ENCODE results near the gene GABBR2.

Gene GABBR2

DNA sequence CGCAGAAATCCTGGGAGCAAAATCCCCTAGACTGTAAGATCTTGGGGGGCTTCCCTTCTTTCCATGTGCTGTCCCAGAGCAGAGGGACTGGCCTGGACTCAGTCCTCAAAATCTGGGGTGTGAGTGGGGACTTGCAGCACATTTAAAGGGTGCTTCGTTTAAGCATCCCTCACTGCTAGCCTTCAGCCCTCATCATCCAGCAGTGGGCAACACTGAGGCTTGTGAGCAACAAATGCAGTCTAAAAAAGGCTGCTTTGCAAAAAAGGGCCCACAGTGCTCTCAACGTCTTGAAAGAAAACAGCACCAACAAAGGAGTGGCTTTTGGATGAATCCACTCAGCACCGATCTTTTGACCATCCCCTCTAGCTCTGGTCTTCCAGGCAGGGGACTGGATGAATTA, 325.0 kb downstream of the GABBR2 start:
- no peak for DNase-seq

DNA sequence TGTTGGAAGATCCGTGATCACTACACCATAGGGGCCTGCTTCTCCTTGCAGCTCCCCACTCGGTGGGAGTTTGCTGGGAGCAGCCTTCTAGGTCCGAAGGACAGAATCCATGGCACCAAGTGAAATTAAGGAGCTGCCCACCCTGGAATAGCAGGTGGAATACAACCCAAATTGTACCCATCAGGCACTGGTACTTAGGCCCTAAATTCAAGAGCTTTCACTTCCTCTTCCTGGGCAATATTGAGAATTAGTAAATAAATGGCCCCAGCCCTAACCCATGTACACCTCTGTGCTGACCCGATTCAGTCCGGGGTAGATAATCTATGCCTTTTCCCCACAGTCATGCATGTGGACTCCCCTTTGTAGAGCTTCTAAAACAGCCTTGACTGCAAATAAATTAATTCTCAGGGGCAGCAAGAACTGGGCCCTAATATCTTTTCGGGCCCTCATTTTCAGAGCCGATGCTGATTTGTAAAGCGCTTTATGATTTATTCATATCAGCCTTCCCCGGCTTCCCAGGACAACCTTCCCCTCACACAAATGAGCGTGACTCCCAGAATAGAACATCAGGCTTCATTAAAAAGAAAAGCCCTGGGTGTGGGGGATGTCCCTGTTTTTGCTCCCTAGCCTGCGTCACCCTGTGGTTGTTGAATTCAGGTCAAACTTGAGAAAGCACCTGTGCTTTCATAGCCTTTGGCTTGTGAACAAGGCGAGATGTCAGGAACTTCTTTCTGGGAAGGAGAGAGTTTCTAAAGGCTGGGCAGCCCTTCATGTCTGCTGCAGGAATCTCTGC, 327.2 kb downstream of the GABBR2 start:
- DNase-seq: no peak

DNA sequence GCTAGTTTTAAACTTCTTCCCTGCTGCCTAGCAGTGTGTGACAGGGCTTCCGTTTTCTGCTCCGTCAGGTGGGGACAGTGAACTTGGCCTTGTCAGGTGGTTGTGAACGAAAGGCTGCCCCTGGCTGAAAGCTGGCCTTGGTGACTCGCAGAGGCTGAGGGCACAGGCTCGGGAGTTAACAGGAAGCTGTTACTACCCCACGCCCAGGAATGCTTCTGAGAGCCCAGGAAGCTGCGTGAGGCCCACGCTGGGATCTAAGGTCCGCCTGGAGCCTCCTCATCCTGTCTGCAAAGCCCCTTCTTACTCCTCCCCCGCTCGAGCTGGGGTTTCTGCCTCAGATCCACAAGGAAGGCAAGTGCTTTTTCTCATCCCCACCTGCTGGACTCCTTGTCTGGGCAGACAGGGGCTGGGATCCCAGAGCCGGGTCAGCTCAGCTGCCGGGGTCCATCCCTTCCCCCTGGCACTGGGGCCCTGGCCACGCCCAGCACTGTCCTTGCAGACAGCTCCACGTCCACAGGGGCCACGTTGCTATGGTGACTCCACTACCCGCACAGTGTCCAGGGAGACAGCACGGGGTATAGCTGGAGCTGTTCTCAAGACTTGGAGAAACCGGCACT, 328.6 kb downstream of the GABBR2 start:
- no peak for DNase-seq

- DNase-seq: no peak
These were observed 329.2 kb downstream of the GABBR2 start for GRCh38 chr9:98379572-98379971.

GRCh38 chr9:98378794-98379193, 329.9 kb downstream of the GABBR2 start:
- no peak for DNase-seq

DNA sequence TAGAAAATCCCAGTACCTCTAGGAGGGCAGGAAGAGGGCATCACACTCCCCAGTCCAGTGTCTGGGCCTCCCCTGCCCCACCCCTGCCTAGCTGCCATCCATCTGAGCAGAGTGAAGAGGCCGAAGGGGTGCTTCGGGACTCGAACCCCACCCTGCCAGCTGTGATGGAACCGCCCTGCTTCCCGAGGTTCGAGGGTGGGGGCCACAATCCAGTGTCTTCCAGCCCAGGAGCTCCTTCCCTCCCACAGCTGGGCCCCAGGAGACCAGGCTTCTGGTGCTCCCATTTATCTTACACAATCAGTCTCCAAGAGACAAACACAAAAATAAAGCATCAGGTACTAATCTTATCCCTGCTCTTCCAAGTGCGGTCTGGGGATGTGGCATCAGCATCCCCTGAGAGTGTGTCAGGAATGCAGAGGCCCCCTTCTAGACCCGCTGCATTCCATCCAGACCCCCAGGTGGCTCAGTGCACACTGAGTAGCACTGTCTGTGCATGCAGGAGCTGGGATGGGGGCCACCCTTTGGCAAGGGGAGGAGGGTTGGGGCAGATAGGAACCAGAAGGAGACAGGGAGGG, 330.4 kb downstream of the GABBR2 start:
- DNase-seq: no peak

DNA sequence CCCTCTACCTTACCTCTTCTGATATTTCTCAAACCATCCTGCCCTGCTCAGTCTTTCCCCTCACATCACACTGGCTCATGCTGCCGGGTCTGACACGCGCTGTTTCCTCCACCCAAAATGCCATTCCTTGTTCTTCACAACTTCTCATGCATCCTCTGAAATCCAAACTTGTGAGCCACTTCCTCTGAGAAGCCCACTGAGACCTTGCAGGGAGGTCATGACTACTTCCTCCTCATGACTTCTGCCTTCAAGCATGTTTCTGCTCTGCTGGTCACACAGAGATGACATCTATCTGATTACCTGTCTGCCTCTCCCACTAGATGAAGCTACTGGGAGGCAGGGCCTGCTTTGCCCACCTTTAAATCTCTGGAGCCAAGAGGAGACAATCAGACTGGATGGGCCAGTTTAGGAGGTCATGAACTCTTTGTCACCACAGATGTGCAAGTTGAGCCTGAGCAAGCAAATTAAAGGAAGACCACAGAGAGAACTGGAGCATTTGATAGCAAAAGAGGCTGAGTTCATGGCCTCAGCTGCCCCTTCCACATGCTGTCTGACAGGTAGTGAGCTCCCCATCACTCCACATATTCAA, 333.5 kb downstream of the GABBR2 start:
- DNase-seq: no peak

- DNase-seq: no peak
These were observed 334.2 kb downstream of the GABBR2 start for GRCh38 chr9:98374385-98375051.

DNA sequence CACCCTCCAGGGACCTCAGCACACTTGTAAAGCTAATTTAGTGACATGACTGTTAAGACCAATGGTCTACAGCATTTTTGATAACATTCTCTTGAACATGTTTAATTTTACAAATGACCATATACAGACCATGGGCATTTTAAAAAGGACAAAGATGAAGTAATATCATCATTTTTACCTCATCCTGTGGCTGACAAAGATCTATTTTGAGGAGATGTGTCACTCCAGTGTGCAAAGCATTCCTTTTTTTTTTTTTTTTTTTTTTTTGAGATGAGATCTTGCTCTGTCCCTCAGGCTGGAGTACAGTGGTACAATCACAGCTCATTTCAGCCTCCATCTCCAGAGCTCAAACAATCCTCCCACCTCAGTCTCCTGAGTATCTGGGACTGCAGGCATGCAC, 335.1 kb downstream of the GABBR2 start:
- DNase-seq: no peak

- no peak for DNase-seq
These were observed 336.5 kb downstream of the GABBR2 start for GRCh38 chr9:98372077-98372836.

DNA sequence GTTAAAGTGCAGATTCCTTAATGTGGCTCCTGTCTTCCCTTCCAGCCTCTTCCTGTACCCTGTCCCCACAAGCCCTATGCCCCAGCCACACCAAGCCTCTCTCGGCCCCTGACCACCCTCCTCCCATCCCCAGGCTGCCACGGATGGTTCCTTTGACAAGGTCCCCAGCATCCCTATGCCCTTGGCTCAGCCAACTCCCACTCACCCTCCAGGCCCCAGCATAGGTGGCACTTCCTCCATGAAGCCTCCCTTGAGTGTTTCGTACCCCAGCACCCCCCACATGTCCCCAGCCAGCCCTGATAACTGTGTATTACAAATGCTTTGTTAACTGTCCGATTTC, 337.8 kb downstream of the GABBR2 start:
- no peak for DNase-seq

DNA sequence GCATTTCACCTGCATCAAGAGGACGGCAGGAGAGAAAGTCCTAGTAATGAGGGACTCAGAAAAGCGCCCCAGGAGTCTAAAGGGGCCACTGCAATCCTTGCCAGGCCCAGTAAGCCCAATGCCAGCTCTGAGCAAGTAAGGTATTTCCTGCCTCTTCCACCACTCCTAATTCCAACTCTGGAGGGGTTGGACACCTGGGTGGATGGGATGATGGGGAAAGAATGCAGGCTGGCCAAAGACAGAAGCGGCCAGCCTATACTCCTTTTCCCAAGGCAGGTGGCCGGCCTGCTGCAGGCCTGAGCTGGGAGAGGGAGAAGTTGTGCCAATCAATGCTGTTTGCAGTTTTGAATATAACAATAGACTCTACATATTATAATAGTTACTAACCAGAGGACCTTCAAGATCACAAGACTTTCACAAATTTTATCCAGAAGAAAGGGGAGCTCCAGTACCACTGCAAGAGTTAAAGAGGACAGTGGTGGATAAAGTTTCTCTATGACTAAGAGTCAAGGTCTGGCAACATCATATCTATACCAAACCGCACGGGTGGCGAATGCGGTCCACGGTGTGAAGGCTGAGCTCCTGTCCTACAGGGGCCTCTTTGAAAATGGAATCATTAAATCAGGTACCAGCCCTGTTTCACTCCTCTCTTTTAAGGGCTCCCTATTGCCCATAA, 338.3 kb downstream of the GABBR2 start:
- DNase-seq: no peak

DNA sequence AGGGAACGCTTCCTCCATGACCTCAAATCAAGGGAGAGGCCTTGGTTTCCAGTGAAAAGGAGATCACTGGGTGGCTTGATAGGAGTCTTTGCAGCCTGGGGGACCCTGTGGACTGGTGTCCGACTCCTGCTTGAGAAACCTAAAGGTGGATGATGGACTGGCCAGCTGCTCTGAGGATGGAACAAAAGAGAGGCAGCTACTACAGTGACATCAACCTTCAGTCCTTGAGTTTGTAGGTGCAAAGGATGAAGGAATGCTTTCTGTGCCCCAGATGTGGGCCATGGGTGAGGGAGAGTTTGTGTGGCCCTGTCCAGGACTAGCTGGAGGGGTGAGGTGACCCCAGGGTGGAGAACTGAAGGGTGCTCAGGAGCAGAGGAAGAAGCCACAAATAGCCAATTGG, 338.8 kb downstream of the GABBR2 start:
- DNase-seq: no peak

DNA sequence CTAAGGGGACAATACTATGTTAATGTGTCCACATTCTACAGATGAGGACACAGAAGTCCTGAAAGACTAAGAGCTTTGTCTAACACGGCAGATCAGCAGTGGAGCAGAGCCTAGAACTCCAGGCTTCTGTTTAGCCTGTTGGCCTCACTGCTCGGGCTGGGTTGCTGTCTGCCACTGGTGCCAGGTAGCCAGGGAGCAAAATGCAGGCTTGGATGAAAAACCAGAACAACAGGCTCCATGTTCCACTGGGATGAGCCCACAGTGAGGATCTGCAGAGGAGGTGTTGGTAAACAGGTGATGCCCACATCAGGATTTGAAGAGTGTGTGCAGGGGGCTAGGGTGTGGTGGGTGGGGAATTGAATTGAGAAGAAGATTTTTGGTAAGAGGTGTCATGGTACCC, 339.3 kb downstream of the GABBR2 start:
- no peak for DNase-seq

- DNase-seq: no peak
These were observed 339.7 kb downstream of the GABBR2 start for GRCh38 chr9:98369066-98369425.

GRCh38 chr9:98368366-98369065, 340.2 kb downstream of the GABBR2 start:
- no peak for DNase-seq

GRCh38 chr9:98367923-98368322, 340.8 kb downstream of the GABBR2 start:
- DNase-seq: no peak

- DNase-seq: no peak
These were observed 341.3 kb downstream of the GABBR2 start for GRCh38 chr9:98367371-98367900.

- no peak for DNase-seq
These were observed 343.0 kb downstream of the GABBR2 start for GRCh38 chr9:98365781-98366180.

DNA sequence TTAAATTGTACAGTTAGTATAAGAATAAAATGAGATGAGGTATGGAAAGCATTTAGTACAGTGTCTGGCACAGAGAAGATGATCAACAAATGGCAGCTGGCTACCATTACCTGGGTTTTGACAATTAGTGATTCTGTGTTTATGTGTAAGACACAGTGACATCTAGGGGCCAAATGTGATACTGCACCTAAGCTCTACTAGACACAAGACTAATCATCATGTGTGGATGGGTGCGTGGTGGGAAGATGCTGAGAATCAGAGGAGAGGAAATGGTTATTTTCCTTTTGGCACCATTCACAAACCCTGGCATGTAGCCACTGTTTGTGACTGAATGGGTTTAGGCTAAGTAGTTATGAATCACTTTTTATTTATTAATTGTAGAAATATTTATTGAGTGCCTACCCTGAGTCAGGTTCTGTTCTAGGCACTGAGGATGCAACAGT, 343.5 kb downstream of the GABBR2 start:
- DNase-seq: no peak

- no peak for DNase-seq
These were observed 344.6 kb downstream of the GABBR2 start for GRCh38 chr9:98364086-98364485.
